ENCODE data around the gene IGHMBP2. TPM values are rescaled to one million over a fixed set of nuclear protein-coding genes. Genes with fewer than 3 reads are reported as not detected.
A peak's percentile ranks its signal among the peaks of the same experiment; 100 is the strongest.
"Not testable (repeated sequence)": the region's sequence is repeated elsewhere in the genome, so short reads cannot be mapped to it uniquely, and the experiment has no call there.

IGHMBP2 gene
- 19.1 and 22.8 TPM in 2 replicates for total RNA-seq (2014; rRNA removed; shearing (Covaris generic))

DNA sequence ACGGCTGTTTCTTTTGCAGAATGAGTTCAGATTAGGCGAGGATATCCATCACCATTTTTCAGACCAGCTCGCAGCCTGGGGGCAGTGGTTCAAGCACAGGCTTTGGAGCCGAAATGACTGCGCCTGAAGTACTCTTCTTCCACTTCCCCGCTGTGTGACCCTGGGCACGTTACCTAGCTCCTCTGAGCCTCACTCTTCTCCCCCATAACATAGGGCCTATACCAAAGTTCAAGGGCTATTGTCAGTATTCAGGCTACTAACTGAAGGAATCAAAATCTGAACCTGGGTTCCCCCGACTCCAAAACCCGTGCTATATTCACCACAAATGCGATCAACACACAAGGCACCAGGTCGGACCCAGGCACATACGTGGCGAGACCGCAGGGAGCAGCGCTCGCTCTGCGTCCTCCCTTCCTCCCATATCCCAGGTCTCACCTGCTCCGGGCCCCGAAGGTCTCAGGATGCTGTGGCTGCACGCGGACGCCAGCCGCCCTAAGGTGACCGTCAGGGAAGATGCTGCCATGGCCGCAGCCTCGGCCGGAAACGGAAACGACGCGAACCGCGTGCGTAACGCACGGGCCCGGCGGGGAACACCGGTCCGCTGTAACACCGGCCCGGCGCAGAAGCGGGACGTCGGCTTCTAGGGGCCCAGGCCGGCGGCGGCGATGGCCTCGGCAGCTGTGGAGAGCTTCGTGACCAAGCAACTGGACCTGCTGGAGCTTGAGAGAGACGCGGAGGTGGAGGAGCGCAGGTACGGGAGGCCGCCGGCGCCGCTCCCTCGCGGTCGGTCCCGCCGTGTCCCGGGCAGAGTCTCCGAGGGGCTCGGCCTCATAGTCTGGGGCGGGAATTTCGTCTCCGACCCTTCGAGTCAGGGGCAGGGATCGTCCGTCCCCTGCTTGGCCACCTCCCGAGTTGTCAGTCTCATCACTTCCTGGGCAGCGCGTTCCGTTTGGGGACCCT is at the start of gene IGHMBP2, which contains the start of gene MRPL21:
TSS of gene IGHMBP2 (plus strand) at position 604 of the 960 bp plus-strand sequence. CDS start at position 666, 62 bp downstream.
TSS of gene MRPL21 (minus strand) at position 545 of the 960 bp plus-strand sequence. CDS start at position 523, 22 bp downstream.
- peak within 1 kb of the TSS; percentile 97 for H3K4me3 ChIP-seq (ENCODE audit: insufficient read depth, low read depth, low read length)
- H3K36me3 ChIP-seq (replicated peaks; ENCODE audit: control insufficient read depth, insufficient read depth, low read length): peaks cover 11% of the 10 kb centered on the region
- H3K27me3 ChIP-seq (ENCODE audit: control insufficient read depth, insufficient read depth, low read length): no peaks in the 10 kb centered on the region
- DNase-seq: peak; percentile 96

DNA sequence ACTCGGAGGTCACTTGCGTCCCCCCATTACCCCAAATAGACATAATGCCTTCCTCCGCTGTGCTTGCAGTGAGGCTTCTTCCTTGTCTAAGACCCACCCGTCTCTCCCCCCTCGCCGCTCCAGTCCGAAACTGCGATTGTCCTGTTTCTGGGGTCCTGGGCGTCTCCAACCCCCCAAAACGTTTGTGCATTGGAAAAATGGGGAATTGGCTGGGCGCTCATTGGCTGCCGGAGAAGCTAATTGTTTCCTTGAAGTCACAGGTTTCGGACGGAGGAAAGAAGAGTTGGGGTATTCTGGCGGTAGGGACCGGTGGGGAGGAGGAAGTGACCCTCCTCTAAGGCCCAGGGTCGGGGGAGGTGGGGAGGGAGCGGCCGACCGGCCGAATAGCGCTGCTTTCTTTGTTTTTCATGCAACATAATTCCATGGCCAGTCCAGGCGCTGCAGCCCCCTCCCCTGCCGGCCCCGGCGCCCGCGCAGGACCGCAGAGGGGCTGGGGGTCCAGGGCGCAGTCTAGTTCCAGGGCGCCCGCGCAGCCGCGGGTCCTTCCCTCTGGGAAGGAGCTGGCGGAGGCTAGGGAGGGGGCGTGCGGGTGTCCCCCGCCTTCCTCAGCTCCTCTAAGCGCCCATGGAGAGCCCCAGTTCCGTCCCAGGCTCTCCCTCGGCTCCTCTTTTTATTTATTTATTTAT is 49.3 kb upstream of the IGHMBP2 start:
- Histone ChIP-seq H3K27me3 (ENCODE audit: control insufficient read depth, insufficient read depth, low read length) (peaks cover 3% of the 10 kb centered on the region; the same call in 1 of the 2 replicates), H3K4me3 (ENCODE audit: insufficient read depth, low read depth, low read length) (peak overlapping the region; percentile 72), H3K36me3 (replicated peaks; ENCODE audit: control insufficient read depth, insufficient read depth, low read length) (no peaks in the 10 kb centered on the region)
- peak; percentile 84 for DNase-seq

DNA sequence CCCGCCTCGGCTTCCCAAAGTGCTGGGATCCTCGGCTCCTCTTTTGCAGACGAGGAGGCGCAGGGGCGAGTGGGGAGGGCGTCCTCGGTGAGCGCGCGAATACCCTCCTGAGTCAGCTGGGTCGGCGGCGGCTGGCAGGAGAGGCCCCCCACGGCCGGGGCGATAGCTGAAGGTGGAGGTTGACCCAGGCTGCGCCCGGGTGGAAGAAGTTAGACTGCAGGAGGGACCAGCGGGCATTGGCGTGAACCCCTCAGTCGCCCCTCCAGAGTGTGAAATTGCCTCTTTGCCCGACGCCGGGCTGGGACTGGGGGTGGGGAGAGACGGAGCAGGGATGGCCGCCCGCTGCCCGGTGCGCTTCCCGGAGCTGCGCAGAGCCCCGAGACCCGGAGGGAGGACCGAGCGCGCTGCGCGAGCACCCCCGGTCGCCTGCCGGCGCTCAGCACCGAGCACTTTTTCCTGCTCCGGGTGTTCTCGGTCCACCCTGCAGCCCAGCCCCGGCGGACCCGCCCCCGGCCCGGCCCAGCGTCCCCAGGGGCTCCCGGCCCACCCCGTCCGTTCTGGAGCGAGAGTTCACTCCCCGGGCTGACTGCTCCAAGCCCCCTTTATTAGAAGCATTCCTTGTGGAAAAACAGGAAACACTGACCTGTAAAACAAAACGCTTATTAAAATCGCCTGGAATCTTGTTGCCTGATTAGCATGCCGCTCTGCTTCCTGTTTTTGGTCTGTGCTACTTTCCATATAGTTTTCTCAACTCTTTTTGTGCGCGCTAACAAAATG is 48.3 kb upstream of the IGHMBP2 start:
- DNase-seq: peak; percentile 94
- peak overlapping the region; percentile 72 for H3K4me3 ChIP-seq (ENCODE audit: insufficient read depth, low read depth, low read length)
- H3K27me3 ChIP-seq (ENCODE audit: control insufficient read depth, insufficient read depth, low read length): peaks cover 3% of the 10 kb centered on the region; the same call in 1 of the 2 replicates
- no peaks in the 10 kb centered on the region for H3K36me3 ChIP-seq (replicated peaks; ENCODE audit: control insufficient read depth, insufficient read depth, low read length)

DNA sequence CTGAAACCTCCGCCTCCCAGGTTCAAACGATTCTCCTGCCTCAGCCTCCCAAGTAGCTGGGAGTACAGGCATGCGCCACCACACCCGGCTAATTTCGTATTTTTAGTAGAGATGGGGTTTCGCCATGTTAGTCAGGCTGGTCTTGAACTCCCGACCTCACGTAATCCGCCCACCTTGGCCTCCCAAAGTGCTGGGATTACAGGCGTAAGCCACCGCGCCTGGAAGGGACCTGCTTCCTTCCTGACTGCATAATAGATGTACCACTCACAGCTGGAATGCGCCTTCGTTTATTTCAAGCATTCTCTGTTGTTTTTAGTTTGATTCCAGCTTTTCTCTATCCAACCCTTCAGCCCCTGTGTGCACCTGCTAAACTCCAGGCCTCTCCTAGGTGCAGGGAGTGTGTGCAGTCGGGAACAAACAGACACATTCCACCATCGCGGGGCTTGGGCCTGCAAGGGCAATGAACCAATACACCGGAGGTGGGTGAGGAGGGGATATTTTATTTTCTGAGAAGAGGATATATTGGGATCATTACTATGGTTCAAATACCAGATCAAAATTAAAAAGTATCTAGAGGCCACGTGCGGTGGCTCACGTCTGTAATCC is 47.2 kb upstream of the IGHMBP2 start:
- not testable (repeated sequence) for H3K27me3 ChIP-seq (ENCODE audit: control insufficient read depth, insufficient read depth, low read length)

DNA sequence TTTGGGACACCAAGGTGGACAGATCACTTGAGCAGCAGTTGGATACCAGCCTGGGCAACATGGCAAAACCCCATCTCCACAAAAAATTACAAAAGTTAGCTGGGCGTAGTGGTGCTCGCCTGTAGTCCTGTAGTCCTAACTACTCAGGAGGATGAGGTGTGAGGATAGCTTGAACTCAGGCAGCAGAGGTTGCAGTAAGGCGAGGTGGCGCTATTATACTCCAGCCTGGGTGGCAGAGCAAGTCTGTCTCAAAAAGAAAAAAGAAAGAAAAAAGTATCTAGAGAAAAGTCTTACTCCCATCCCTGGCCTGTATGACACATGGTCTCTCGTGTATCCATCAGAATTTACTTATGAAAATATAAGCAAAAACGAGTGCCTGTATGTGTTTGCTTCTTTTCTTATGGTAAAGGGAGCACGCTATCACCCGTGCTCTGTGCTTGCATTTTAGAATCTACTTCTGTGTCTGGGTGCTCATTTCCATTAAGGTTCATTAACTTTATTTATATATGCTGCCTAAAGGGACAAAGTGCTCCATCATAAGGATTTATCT is 46.6 kb upstream of the IGHMBP2 start:
- no peak for DNase-seq
- H3K36me3 ChIP-seq (replicated peaks; ENCODE audit: control insufficient read depth, insufficient read depth, low read length): no peaks in the 10 kb centered on the region
- H3K27me3 ChIP-seq (ENCODE audit: control insufficient read depth, insufficient read depth, low read length): peaks cover 3% of the 10 kb centered on the region; the same call in 1 of the 2 replicates
- no peak overlapping the region for H3K4me3 ChIP-seq (ENCODE audit: insufficient read depth, low read depth, low read length)

More for the DNA sequence above, 47.2 kb upstream of the IGHMBP2 start:
- not testable (repeated sequence) for H3K36me3 ChIP-seq (replicated peaks; ENCODE audit: control insufficient read depth, insufficient read depth, low read length); H3K4me3 ChIP-seq (ENCODE audit: insufficient read depth, low read depth, low read length); DNase-seq

- peaks cover 1% of the 10 kb centered on the region; the same call in 1 of the 2 replicates for H3K27me3 ChIP-seq (ENCODE audit: control insufficient read depth, insufficient read depth, low read length)
- DNase-seq: no peak
- H3K4me3 ChIP-seq (ENCODE audit: insufficient read depth, low read depth, low read length): no peak overlapping the region
- no peaks in the 10 kb centered on the region for H3K36me3 ChIP-seq (replicated peaks; ENCODE audit: control insufficient read depth, insufficient read depth, low read length)
Observed at GRCh38 chr11:68859123-68859522, 44.6 kb upstream of the IGHMBP2 start.

DNA sequence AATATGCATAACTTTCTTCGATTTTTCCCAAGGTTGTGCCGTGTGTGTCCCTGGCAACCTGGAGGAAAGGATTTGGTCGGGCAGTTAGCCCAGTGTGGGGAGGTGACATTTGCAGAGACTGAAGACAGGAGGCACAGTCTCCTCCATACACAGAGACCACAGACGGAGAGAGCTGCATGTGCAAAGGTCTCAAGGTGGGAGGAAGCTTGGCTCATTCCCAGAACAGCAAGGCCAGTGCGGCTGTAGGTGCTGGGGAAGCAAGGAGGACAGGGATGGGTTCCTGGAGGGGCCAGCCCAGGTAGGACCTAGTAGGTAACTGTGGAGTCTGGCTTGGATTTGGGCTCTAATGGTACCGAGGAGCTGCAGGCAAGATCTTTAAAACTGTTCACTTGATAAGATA is 41.3 kb upstream of the IGHMBP2 start:
- no peaks in the 10 kb centered on the region for H3K36me3 ChIP-seq (replicated peaks; ENCODE audit: control insufficient read depth, insufficient read depth, low read length)
- H3K27me3 ChIP-seq (ENCODE audit: control insufficient read depth, insufficient read depth, low read length): no peaks in the 10 kb centered on the region
- DNase-seq: no peak
- H3K4me3 ChIP-seq (ENCODE audit: insufficient read depth, low read depth, low read length): no peak overlapping the region

GRCh38 chr11:68863553-68864265 is 40.0 kb upstream of the IGHMBP2 start:
- no peak for DNase-seq
- Histone ChIP-seq H3K27me3 (ENCODE audit: control insufficient read depth, insufficient read depth, low read length) (no peaks in the 10 kb centered on the region), H3K36me3 (replicated peaks; ENCODE audit: control insufficient read depth, insufficient read depth, low read length) (no peaks in the 10 kb centered on the region), H3K4me3 (ENCODE audit: insufficient read depth, low read depth, low read length) (no peak overlapping the region)

DNA sequence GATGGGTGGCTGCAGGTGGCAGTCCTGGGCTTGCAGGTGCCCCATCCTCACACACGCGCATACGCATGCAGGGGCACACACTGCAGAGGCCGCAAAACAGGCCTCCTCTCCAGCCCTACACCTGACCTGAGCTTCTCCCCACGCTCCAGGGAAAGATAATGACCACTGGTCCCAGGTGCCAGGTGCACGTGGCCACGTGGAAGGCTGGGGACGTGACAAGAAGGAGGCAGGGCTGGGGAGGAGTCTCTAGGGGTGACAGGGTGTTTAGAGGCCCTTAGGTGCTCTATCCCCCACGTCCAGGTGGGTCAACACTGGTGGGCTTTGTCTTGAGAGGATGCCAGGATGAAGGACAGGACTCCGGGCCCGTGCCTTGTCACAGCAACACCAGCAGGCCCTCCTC is 38.5 kb upstream of the IGHMBP2 start:
- H3K27me3 ChIP-seq (ENCODE audit: control insufficient read depth, insufficient read depth, low read length): no peaks in the 10 kb centered on the region
- DNase-seq: peak; percentile 37

DNA sequence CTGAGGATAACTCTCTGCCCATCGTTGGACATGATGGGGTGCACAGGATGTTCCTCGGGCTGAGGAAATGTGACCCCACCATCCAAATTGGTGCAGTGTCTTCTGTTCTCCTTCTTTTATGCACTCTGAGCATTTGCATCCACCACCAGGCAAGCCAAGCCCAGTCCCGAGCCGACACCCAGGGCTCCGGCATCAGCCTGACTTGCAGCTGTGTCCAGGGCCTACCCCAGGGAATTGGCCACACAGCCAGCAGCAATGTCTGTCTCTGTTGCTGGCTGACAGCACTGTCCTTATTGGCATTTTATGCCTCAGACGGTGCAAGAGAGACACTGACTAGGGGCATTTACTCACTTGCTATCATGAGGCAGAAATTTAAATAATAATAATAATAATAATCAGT is 36.6 kb upstream of the IGHMBP2 start:
- Histone ChIP-seq H3K27me3 (ENCODE audit: control insufficient read depth, insufficient read depth, low read length) (no peaks in the 10 kb centered on the region), H3K4me3 (ENCODE audit: insufficient read depth, low read depth, low read length) (no peak overlapping the region), H3K36me3 (replicated peaks; ENCODE audit: control insufficient read depth, insufficient read depth, low read length) (no peaks in the 10 kb centered on the region)
- DNase-seq: no peak

More for the DNA sequence above, 38.5 kb upstream of the IGHMBP2 start:
- H3K4me3 ChIP-seq (ENCODE audit: insufficient read depth, low read depth, low read length): no peak overlapping the region
- no peaks in the 10 kb centered on the region for H3K36me3 ChIP-seq (replicated peaks; ENCODE audit: control insufficient read depth, insufficient read depth, low read length)

DNA sequence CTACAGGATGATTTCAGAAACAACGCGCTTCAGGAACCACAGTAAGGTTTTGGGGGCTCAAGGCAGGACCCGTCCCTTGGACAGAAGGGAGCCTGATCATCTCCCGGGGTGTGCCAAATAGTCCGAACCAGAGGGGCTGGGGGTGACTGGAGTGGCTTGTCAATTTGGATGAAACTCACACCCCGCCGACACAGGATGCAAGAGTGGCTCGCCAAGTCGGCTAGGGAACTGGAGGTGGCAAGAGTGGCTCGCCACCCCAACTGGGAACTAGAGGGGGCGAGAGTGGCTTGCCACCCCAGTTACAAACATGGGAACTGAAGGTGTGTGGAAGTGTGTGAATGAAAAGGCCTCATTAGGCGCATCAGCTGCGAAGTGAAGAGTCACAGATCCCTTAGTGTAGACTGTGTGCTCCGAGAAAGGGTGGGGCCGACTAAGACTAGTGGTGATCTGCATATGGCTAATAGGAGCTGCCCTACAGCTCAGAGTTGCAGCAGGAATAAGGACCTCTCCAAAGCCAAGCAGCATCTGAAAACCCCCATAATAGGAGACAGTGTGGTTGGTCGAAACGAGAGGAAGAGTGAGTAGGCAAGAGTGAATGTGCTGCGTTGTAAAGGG is 35.4 kb upstream of the IGHMBP2 start:
- H3K36me3 ChIP-seq (replicated peaks; ENCODE audit: control insufficient read depth, insufficient read depth, low read length): no peaks in the 10 kb centered on the region
- no peak overlapping the region for H3K4me3 ChIP-seq (ENCODE audit: insufficient read depth, low read depth, low read length)
- no peak for DNase-seq
- no peaks in the 10 kb centered on the region for H3K27me3 ChIP-seq (ENCODE audit: control insufficient read depth, insufficient read depth, low read length)

- Histone ChIP-seq H3K4me3 (ENCODE audit: insufficient read depth, low read depth, low read length) (no peak overlapping the region), H3K36me3 (replicated peaks; ENCODE audit: control insufficient read depth, insufficient read depth, low read length) (no peaks in the 10 kb centered on the region), H3K27me3 (ENCODE audit: control insufficient read depth, insufficient read depth, low read length) (no peaks in the 10 kb centered on the region)
- DNase-seq: no peak
Observed at GRCh38 chr11:68870470-68870869, 33.2 kb upstream of the IGHMBP2 start.

Data from H7 (cell line).